ENCODE results near the gene N4BP2.

N4BP2 gene

GRCh38 chr4:40195182-40196177 is 138.8 kb downstream of the N4BP2 start:
- no peak for TF ChIP-seq CTCF (IDR thresholded peaks at IDR 0.05; ENCODE audit: low read depth, low read length, missing control alignments)
- Histone ChIP-seq H3K27ac (no peak overlapping the region), H3K36me3 (replicated peaks) (no peaks in the 10 kb centered on the region), H3K27me3 (replicated peaks) (no peaks in the 10 kb centered on the region), H3K4me3 (ENCODE audit: low read depth, low read length) (no peak overlapping the region)
- in situ Hi-C loops (cut with HindIII; ENCODE audit: low pct_ligation_motif_present, low sequenced_read_pairs), result no loop called here
- DNase-seq, result no peak

DNA sequence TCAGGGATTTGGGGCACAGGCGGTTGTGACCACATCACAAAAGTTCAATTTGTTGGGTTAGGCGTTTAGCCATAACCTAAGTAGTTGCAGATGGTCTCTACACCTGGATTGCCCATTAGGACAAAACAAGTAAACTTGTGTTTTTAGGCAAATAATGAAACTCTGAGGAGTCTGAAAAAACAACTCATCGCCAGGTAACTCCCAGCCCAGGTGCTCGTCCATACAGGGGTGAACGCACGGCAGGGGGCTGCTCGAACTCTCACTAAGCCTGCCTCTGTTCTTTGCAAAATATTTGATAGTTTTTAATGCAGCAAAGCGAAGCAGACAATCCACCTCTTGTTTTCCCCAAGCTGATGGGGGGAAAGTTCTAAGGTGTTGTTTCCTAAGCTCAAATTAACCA is 139.6 kb downstream of the N4BP2 start:
- in situ Hi-C loops (cut with HindIII; ENCODE audit: low pct_ligation_motif_present, low sequenced_read_pairs), result no loop called here
- H3K27me3 ChIP-seq (replicated peaks), result no peaks in the 10 kb centered on the region
- no peak overlapping the region for H3K27ac ChIP-seq
- H3K36me3 ChIP-seq (replicated peaks), result no peaks in the 10 kb centered on the region
- no peak overlapping the region for H3K4me3 ChIP-seq (ENCODE audit: low read depth, low read length)
- TF ChIP-seq CTCF (IDR thresholded peaks at IDR 0.05; ENCODE audit: low read depth, low read length, missing control alignments), result no peak
- no peak for DNase-seq

DNA sequence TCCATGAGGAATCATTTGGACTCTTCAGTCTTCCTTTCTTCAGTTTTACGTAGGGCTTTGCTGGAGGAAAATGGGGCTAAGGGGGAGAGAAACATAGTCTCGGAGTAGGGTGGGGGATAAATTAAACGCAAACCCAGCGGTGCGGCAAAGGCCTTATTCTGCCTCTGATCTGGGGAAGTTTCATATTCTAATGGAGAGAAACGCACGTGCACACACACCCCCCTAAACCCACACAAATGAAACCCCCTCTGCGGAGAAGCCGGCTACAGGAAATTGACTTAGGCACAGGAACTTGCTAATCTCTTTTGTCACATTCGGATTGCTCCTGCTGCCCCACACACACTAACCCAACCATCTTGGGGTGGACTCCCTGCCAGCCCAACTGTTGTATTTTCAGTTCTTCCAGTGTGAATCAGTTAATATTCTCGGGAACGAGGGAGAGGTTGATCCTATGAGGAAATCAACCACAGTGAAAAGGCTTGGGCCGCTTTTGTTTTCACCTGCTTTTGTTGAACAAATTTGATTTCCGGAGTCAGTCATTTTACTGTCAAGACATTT is 140.2 kb downstream of the N4BP2 start, which contains the start of gene RHOH:
Gene RHOH (plus strand): TSS at position 308 of the 558 bp plus-strand sequence. CDS start 46,356 bp downstream, outside the sequence.
- H3K4me3 ChIP-seq (ENCODE audit: low read depth, low read length), result no peak within 1 kb of the TSS
- DNase-seq, result no peak
- no peaks in the 10 kb centered on the region for H3K27me3 ChIP-seq (replicated peaks)
- in situ Hi-C loops (cut with HindIII; ENCODE audit: low pct_ligation_motif_present, low sequenced_read_pairs), result no loop called here
- no peaks in the 10 kb centered on the region for H3K36me3 ChIP-seq (replicated peaks)
- H3K27ac ChIP-seq, result no peak within 1 kb of the TSS
- TF ChIP-seq CTCF (IDR thresholded peaks at IDR 0.05; ENCODE audit: low read depth, low read length, missing control alignments), result no peak

- Histone ChIP-seq H3K27me3 (replicated peaks) (no peaks in the 10 kb centered on the region), H3K36me3 (replicated peaks) (no peaks in the 10 kb centered on the region), H3K4me3 (ENCODE audit: low read depth, low read length) (no peak overlapping the region), H3K27ac (no peak overlapping the region)
- TF ChIP-seq CTCF (IDR thresholded peaks at IDR 0.05; ENCODE audit: low read depth, low read length, missing control alignments), result no peak
- DNase-seq, result no peak
- in situ Hi-C loops (cut with HindIII; ENCODE audit: low pct_ligation_motif_present, low sequenced_read_pairs), result no loop called here
Observed at GRCh38 chr4:40197879-40198689, 141.4 kb downstream of the N4BP2 start.

DNA sequence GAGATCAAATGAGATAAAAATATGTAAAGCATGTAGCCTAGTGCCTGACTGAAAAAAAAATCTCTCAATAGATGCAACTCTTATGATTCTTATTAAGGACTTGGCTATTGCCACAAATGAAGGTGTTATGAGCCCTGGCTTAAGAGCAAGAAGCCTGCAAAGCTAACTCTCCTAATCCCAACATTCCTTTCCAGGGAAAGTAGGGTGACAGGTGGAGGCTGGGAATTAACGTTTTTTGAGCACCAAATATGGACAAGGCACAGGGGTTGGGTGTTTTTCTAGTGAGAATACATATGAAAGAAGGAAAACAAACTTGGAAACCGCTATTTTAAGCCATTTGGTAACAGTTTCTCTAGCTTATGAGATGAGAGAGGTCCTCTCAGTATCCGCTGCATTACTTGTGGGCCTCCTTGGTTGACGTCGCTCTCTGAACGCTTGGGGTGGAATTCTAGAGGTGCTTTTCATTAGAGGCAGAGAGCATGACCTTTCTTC is 142.6 kb downstream of the N4BP2 start:
- TF ChIP-seq CTCF (IDR thresholded peaks at IDR 0.05; ENCODE audit: low read depth, low read length, missing control alignments), result no peak
- Histone ChIP-seq H3K36me3 (replicated peaks) (no peaks in the 10 kb centered on the region), H3K4me3 (ENCODE audit: low read depth, low read length) (no peak overlapping the region), H3K27ac (no peak overlapping the region), H3K27me3 (replicated peaks) (no peaks in the 10 kb centered on the region)
- in situ Hi-C loops (cut with HindIII; ENCODE audit: low pct_ligation_motif_present, low sequenced_read_pairs), result no loop called here
- no peak for DNase-seq
